Measurements from ENCODE around the gene METTL26. TPM values are rescaled to one million over a fixed set of nuclear protein-coding genes. Genes with fewer than 3 reads are reported as not detected.

Gene METTL26
- total and polyA plus RNA-seq, 8 donors: 37.2 to 70.4 (median 54.5) TPM

DNA sequence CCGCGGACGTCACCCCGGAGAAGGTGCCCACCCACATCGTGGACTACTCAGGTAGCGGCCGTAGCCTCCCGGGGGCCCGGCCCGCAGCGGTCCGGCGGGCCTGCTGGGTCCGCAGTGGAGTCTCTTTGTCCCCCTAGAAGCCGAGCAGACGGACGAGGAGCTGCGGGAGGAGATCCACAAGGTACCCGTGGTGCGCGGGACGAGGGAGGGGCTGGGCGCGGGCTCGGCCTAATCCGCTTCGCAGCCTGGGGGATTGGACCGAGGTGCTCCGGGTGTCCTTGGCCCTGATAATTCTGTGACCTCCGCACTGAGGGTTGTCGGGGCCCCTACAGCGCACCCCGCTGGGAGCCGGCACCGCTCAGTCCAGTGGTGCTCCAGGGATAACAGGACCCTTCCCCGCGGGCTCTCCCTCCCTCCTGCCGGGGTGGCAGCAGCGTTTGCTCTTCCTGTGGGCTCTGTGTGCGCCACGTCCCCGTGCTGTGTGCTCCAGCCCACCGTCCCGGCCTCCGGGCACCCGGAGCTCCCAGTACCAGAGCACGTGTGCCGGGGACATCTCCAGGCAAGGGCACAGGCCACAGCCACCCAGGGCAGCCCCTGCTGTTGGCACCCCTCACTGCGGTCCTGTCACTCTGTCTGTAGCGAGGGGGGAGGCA is 32.5 kb upstream of the METTL26 start:
- H3K27me3 ChIP-seq: no peaks in the 10 kb centered on the region
- DNase-seq (no peak), ATAC-seq (peak; percentile 1)
- H3K27ac ChIP-seq: peak overlapping the region; percentile 69 to 70
- TF ChIP-seq, protein P1, sequence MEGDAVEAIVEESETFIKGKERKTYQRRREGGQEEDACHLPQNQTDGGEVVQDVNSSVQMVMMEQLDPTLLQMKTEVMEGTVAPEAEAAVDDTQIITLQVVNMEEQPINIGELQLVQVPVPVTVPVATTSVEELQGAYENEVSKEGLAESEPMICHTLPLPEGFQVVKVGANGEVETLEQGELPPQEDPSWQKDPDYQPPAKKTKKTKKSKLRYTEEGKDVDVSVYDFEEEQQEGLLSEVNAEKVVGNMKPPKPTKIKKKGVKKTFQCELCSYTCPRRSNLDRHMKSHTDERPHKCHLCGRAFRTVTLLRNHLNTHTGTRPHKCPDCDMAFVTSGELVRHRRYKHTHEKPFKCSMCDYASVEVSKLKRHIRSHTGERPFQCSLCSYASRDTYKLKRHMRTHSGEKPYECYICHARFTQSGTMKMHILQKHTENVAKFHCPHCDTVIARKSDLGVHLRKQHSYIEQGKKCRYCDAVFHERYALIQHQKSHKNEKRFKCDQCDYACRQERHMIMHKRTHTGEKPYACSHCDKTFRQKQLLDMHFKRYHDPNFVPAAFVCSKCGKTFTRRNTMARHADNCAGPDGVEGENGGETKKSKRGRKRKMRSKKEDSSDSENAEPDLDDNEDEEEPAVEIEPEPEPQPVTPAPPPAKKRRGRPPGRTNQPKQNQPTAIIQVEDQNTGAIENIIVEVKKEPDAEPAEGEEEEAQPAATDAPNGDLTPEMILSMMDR (IDR thresholded peaks at IDR 0.05): no peak
- intact Hi-C loops (cut with DNase I): no loop called here
- H3K4me1 ChIP-seq: peaks cover 6 to 18% of the 10 kb centered on the region in 2 donors
- peak overlapping the region; percentile 83 to 98 for H3K4me3 ChIP-seq
- peaks cover 0 to 44% of the 10 kb centered on the region in 2 donors for H3K36me3 ChIP-seq
- H3K9me3 ChIP-seq: no peaks in the 10 kb centered on the region

DNA sequence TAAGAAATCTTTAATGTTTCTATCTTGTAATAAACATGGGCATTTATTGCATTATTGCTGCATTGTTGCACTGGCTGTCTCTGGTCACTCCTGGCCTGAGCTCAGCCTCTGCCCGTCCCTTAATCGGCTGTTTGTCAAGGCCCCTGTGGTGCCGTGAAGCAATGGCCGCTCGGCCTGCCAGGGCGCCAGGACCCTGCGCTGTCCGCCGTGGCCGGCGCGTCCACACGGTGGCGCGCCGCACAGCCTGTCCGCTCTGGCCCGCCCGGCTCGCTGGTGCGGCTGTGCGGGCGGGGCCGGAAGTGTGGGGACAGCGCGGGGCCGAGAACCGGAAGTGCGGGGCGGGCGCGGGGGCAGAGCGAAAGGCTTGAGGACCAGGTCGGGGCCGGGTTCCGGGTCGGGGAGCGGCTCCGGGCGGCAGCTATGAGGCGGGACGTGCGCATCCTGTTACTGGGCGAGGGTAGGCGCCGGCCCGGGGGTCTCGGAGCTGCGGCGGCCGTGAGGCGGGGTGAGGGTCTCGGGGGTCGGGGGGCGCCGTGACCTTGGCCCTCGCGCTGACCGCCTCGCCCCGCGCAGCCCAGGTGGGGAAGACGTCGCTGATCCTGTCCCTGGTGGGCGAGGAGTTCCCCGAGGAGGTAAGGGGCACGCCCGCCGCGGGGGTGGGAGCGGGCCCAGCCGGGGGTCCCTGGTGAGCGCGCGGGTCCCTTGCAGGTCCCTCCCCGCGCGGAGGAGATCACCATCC is 31.8 kb upstream of the METTL26 start, which contains the start of gene RHOT2:
Gene RHOT2 (plus strand): TSS at position 353 of the 739 bp plus-strand sequence. CDS start 68 bp downstream, at position 421.
- TF ChIP-seq, protein P1 (IDR thresholded peaks at IDR 0.05): peak; percentile 77 to 97
- H3K27ac ChIP-seq: peak within 1 kb of the TSS; percentile 69 to 70

DNA sequence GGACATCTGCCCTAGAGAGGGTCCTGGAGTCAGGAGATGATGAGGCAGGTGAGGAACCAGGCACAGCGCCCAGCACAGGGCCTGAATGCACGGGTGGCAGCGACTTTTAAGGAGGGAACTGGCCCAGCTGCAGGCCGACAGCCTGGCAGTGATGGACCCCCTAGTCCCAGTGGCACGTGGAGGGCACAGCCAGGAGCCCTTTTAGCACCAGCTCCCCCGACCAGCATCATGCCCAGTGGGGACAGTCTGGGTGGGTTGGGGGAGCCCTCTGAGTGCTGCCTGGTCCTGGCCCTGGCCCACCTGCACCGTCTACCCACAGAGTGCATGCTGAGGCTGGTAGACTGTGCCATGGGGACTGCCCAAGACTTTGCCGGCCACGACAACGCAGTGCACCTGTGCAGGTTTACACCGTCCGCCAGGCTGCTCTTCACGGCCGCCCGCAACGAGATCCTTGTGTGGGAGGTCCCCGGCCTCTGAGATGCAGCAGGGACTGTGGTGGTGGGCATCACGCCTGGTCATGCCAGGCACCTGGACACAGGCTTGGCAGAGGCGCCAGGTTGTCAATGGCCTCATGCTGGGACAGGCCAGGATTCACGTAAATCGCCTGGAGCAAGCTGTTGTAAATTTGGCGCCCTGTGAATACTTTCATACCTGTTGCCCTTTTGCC is 31.1 kb upstream of the METTL26 start:
- DNase-seq (no peak), ATAC-seq (no peak)
- peaks cover 6 to 18% of the 10 kb centered on the region in 2 donors for H3K4me1 ChIP-seq
- intact Hi-C loops (cut with DNase I): no loop called here
- H3K4me3 ChIP-seq: peak overlapping the region in 1 of 2 donors; percentile 83
- H3K36me3 ChIP-seq: peaks cover 0 to 34% of the 10 kb centered on the region in 2 donors
- TF ChIP-seq, protein P1 (IDR thresholded peaks at IDR 0.05): no peak
- no peaks in the 10 kb centered on the region for H3K27me3 ChIP-seq
- no peaks in the 10 kb centered on the region for H3K9me3 ChIP-seq
- H3K27ac ChIP-seq: peak overlapping the region; percentile 69 to 70

More for the DNA sequence above, 31.8 kb upstream of the METTL26 start, which contains the start of gene RHOT2:
- Histone ChIP-seq H3K27me3 (no peaks in the 10 kb centered on the region), H3K4me1 (peaks cover 6 to 18% of the 10 kb centered on the region in 2 donors), H3K4me3 (peak within 1 kb of the TSS; percentile 83 to 98), H3K9me3 (no peaks in the 10 kb centered on the region), H3K36me3 (peaks cover 0 to 41% of the 10 kb centered on the region in 2 donors)
- DNase-seq (peak; percentile 83 to 99 (median 93)), ATAC-seq (peak; percentile 98)
- intact Hi-C loops (cut with DNase I): no loop called here

DNA sequence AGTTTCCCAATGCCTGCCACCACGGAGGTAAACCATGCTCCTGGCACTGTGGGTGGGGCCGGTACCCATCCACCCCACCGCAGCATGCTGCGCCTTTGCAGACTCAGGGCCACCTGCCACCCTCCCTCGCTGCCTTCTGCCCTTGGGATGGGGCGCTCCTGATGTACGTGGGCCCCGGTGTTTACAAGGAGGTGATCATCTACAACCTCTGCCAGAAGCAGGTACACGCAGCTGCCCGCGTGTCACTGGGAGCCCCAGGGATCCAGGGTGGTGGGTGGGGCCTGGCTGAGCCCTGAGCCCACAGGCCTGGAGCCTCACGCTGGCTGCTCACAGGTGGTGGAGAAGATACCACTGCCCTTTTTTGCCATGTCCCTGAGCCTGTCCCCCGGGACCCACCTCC is 30.5 kb upstream of the METTL26 start:
- Histone ChIP-seq H3K4me1 (peaks cover 6 to 19% of the 10 kb centered on the region in 2 donors), H3K27ac (no peak overlapping the region), H3K4me3 (no peak overlapping the region), H3K36me3 (peaks cover 0 to 27% of the 10 kb centered on the region in 2 donors), H3K27me3 (no peaks in the 10 kb centered on the region), H3K9me3 (no peaks in the 10 kb centered on the region)
- ATAC-seq: no peak
- TF ChIP-seq, protein P1 (IDR thresholded peaks at IDR 0.05): no peak
- intact Hi-C loops (cut with DNase I): no loop called here
- no peak for DNase-seq

Measured in left lung (tissue), 10 donors.